Subcutaneous adipose tissue (tissue), 4 donors: ENCODE measurements around the gene RSPH1. TPM values are rescaled to one million over a fixed set of nuclear protein-coding genes. Genes with fewer than 3 reads are reported as not detected.

ENCODE experiments used
- total RNA-seq, 4 donors: library from RNA; depleted of rRNA; stranded (reverse); fragments of >200 nt; gene quantifications; one replicate each; pipeline ENCODE4 v1.1.0, GENCODE V29; 2016
- TF ChIP-seq, protein P1 (sequence below): fragments of 450-650 bp; IDR thresholded peaks from one replicate; pipeline ENCODE4 v1.5.1; 2016; ENCODE audit warnings: low read depth, mild to moderate bottlenecking, control low read depth, antibody characterized with exemption, moderate library complexity

Gene RSPH1
- total RNA-seq, 4 donors from 2014 or later = 0.34 to 0.38 TPM; not detected in 2

DNA sequence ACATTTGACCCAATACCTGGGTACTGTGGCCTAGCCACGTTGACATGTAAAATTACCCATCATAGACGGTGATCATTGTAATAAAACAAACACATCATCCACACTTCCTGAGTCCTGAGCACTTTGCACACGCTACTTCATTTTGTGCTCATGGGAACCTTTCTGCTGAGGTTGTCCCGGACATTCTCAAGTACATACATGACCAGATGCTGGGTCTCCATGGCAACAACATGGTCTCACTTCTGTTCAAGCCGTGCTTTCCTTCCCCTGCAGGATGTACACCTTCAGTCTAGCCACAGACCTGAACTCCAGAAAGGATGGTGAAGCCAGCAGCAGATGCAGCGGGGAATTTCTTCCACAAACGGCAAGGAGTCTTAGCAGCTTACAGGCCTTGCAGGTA lies 69.6 kb downstream of the RSPH1 start:
- TF ChIP-seq, protein P1, sequence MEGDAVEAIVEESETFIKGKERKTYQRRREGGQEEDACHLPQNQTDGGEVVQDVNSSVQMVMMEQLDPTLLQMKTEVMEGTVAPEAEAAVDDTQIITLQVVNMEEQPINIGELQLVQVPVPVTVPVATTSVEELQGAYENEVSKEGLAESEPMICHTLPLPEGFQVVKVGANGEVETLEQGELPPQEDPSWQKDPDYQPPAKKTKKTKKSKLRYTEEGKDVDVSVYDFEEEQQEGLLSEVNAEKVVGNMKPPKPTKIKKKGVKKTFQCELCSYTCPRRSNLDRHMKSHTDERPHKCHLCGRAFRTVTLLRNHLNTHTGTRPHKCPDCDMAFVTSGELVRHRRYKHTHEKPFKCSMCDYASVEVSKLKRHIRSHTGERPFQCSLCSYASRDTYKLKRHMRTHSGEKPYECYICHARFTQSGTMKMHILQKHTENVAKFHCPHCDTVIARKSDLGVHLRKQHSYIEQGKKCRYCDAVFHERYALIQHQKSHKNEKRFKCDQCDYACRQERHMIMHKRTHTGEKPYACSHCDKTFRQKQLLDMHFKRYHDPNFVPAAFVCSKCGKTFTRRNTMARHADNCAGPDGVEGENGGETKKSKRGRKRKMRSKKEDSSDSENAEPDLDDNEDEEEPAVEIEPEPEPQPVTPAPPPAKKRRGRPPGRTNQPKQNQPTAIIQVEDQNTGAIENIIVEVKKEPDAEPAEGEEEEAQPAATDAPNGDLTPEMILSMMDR = no peak

GRCh38 chr21:42425591-42425990 lies 70.4 kb downstream of the RSPH1 start:
- TF ChIP-seq, protein P1 = no peak

DNA sequence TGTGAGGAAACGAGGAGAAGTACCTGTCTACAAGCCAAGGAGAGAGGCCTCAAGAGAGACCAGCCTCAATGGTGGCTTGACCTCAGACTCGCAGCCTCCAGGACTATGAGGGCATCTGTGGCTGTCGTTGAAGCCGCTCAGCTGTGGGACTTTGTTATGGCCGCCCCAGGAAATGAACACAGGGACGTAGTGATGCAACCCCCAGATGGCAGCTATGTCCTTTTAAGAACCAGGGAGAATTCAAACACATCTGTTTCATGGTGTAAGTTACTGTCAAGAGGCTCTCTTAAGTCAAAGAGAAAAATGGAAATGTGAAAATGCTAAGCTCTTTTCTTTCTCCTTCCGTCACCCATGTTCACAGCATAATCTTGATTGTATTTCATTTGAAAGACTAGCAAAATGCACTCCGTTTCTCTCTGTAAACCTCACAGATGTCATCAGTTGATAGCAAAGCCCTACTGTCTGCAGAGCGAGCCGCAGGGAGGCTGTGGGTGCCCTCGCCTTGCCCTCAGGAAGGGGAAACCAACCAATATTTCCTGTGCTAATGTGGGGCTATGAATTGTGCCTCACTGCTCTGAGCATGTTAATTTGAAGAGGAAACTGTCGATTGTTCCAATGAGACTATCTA lies 71.0 kb downstream of the RSPH1 start:
- TF ChIP-seq, protein P1 = no peak

- TF ChIP-seq, protein P1 = no peak
These were observed 72.3 kb downstream of the RSPH1 start for GRCh38 chr21:42423685-42424084.

DNA sequence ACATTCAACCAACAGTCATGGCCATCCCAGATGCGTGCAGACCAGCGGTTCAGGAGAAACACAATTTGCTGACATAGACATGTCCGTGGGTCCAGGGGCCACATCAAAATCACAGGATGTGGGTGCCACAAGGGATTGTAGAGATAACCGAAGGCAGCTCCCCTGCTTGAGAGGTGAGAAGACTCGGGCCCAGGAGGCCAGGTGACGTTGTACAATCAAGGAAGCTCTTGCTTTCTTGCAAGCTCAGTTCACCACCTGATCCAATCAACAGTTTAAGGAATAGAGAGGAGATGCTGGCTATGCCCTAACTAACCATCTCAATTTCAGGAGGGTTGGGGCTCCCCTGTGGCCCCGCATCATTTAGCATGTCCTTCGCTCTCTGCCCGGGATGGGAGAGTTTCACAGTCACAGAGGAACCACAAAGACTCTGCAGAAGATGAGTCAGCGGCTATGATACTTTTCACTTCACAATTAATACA lies 72.8 kb downstream of the RSPH1 start:
- TF ChIP-seq, protein P1 = no peak

Other genes with a start within 250 kb of the RSPH1 start
- gene TFF3, start 180.8 kb downstream of the RSPH1 start, total RNA-seq = 10 to 100 TPM in 1 of 4 donors, 1 to 10 TPM in 2, not detected in 1; 2.9 to 13.2 (median 4.6) TPM
- gene TFF2, start 145.2 kb downstream of the RSPH1 start, total RNA-seq = not detected
- gene TFF1, start 129.7 kb downstream of the RSPH1 start, total RNA-seq = not detected
- under 1 TPM in 1 of 4 donors, not detected in 3; 0.34 TPM for gene TMPRSS3, start 100.2 kb downstream of the RSPH1 start, total RNA-seq
- gene UBASH3A, start 92.3 kb downstream of the RSPH1 start, total RNA-seq = 1 to 10 TPM in 1 of 4 donors, under 1 TPM in 2, not detected in 1; 0.38 to 1.2 (median 0.66) TPM
- 1 to 10 TPM; 4.0 to 5.8 (median 5.1) TPM for gene SLC37A1, start 17.6 kb upstream of the RSPH1 start, total RNA-seq
- gene PDE9A, start 157.4 kb upstream of the RSPH1 start, total RNA-seq = 1 to 10 TPM; 2.4 to 9.0 (median 3.7) TPM